HG03432 (cell line): Measurements from ENCODE around the gene TAS2R30.

ENCODE experiments used
- ATAC-seq: cut with Tn5 transposase; IDR thresholded peaks from one replicate; pipeline ENCODE4 v1.9.1; 2021; ENCODE audit warnings: mild to moderate bottlenecking, moderate library complexity; ENCODE audit not compliant: unreplicated experiment

Gene TAS2R30, protein sequence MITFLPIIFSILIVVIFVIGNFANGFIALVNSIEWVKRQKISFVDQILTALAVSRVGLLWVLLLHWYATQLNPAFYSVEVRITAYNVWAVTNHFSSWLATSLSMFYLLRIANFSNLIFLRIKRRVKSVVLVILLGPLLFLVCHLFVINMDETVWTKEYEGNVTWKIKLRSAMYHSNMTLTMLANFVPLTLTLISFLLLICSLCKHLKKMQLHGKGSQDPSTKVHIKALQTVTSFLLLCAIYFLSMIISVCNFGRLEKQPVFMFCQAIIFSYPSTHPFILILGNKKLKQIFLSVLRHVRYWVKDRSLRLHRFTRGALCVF

DNA sequence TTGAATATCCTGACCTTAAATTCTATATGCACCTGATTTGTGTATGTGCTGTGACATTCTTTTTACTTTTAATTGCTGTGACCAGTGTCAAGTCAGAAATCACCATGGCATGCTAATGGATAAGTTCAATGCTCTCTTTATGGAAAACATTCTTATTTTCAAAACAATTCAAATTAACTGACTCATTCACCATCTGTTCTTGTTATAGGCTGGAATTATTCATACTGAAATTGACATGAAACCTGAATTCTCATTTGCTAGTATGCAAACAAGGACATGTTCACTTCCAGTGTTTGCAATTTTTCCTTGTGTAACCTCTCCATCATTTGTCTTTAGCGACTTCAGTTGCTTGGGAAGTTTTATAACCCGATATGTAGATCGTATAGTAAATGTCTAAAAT is at the start of gene TAS2R30:
Gene TAS2R30 (minus strand): TSS at position 340 of the 400 bp plus-strand sequence. CDS start 400 bp downstream, outside the sequence.
- ATAC-seq: no peak

DNA sequence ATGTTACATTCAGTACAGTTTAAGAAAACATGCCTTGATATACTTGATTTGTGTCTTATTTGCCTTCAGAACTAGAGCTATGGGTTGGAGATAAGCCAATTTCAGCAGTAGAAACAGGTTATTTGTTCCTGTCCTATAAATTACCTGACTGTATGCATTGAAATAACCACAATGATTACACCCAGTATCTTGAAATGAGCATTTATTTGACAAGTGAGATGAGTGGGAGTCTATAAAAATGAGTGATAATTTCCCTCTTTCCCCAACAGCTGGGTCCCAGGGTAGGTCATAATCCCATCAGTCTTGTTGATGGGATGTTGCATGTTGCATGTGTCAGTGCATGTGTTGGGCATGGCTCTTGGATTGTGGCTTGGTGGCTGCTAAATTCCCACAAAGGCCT is 48.6 kb upstream of the TAS2R30 start:
- no peak for ATAC-seq

DNA sequence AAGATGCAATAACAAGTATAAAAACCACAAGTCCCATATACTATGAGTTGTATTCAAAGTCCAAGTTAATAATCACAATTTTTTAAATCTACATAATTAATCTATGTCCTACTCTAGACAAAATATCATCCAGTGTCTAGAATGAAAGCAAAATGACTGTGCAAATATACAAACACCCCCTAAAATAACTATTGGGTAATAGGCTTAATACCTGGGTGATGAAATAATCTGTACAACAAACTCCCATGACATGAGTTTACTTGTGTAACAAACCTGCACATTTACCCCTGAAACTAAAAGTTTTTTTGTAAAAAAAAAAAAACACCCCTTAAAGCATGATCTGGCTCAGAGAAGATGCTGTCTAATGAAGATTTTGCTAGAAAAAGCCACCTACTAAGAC is 48.1 kb upstream of the TAS2R30 start:
- no peak for ATAC-seq

DNA sequence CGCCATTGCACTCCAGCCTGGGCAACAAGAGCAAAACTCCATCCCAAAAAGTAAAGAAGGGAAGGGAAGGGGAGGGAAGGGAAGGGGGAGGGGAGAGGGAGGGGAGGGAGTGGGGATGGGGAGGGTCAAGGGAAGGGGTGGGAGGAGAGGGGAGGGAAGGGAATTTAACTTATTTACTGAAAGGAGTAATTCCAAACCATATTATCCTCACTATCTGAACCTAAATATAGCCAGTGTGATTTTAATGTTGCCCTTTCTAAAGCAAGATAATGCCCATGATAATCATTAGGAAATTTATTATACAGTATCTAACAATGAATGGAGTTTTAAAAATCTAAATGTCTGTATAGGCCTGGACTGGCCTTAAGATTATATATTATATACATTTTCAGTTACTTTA is 43.8 kb upstream of the TAS2R30 start:
- ATAC-seq: no peak

DNA sequence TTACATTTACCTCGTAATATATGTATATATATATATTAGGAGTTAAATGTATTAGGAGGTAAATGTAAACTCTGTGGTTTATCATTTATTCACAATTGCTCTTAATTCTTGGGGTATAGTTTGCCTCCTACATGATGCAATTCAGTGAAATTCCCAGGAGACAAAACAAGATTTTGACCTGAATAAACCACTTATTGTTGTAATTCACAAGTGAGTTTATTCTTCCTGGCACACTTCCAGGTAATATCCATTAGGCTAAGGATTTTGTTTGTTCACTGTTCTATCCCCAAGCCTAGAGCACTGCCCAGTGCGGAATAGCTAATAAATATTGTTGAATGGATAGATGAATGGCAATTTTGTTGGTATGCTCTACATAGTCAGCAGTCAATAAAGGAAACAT is 39.6 kb upstream of the TAS2R30 start:
- ATAC-seq: no peak

DNA sequence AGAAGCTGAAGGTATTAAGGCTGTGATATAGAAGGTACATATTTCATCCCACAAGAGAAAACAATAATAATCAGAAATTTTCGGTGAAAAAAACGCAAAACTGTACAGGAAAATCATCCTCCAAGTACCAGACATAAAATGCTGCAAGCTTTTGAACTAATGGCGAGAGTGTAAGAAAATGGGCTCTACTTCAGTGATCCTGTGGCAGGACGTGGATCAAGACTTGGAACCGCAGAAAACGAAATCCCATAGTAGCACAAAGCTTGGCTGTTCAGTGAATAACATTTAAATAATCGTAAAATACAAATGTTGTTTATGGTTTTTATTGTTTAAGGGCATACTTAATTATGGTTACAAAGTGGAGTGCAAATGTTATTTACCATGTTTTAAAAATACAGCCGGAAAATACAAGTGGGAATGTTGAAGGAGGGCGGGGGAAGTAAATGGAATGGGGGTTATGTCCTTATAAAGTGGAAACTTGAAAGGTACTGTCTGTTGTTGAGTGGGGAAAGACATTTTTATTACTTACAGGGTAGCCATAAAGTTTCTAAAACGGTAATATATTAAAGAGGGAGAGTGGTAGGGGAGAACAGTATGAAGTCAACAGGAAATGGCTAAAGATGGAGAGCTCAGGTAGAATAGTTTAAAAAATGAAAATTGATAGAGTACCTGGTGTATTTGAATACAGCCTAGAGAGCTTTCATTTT is 37.7 kb upstream of the TAS2R30 start:
- no peak for ATAC-seq

DNA sequence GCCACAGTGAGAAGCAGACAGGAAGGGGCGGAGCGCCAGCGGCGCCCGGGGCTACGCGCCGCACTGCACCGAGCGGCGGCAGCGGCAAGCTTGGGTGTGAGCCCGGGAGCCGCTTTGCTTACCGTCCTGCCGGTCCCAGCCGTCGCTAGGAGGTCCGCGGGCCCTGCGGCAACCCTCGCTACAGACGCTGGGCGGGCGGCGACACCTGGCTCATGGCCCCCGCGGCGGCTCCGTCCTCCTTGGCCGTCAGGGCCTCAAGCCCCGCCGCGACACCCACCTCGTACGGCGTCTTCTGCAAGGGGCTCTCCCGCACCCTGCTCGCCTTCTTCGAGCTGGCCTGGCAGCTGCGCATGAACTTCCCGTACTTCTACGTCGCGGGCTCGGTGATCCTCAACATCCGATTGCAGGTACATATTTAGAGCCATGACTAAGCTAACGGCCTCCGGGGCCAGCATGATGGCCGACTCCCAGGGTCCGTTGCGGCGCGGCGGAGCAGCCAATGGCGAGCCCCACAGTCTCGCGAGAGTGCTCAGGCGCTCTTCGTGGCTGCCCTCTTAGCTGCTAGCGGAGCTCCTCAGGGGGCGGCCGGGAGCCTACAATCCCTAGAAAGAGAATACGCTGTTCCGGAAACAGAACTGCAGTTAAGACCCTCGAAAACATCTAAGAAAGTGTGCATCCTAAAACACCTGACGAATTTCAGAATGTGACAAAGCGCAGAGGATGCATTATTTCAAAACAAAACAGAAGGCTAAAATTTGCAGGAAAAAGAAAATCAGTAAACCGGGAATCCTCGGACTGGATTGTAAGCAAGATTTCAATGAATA is 36.9 kb upstream of the TAS2R30 start, which contains the start of gene SMIM10L1:
Gene SMIM10L1 (plus strand): TSS at position 50 of the 824 bp plus-strand sequence. CDS start 163 bp downstream, at position 213.
- peak; percentile 97 for ATAC-seq

DNA sequence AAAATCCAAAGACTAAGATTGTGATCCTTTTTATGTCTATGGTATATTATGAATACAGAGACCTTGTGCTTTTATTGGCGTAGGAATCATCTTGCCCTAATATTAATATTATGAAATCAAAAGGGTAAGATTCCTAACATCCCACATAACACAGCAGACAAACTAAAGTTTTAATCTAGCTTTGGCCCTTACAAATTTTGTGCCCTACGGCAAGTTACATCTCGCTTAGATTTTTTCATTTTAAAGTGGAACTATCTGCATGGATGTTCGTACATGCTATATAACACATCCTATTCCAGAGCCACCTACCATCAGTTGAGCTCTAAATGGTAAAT is 36.3 kb upstream of the TAS2R30 start:
- no peak for ATAC-seq

DNA sequence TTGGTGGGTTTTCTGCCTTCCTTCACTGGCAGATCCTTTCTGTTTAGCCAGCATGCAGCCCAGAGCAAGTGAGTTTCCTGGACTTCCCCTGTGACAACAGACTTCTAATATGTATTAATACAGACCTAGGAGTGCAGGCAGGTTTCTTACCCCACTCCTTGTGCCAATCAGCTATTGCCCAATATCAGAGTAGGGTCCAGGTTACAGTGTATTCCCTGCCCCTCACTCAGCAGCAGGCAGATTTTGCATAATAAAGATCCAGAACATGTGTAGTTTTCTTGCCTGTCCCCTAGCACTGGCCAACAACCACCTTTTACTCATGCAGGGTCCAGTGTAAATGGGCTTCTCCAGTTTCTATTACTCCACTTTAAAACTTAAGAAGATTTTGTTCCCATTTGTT is 31.9 kb upstream of the TAS2R30 start:
- no peak for ATAC-seq

DNA sequence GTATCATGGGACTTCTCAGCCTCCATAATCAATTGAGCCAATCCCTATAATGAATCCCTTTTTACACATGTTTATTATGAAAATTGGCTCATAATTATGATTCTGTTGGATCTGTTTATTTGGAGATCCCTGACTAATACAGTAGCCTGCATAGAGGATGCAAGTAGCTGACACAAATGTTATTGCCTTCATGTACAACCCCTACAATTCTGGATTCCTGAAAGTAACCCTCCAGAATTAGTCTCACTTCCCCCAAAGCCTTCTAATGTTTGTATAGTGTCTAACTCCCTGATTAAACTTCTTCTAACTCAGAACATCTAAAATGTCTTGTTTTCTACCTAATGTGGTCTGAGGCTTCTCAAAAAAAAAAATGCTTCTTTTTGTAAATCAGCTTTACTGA is 29.9 kb upstream of the TAS2R30 start:
- ATAC-seq: no peak

DNA sequence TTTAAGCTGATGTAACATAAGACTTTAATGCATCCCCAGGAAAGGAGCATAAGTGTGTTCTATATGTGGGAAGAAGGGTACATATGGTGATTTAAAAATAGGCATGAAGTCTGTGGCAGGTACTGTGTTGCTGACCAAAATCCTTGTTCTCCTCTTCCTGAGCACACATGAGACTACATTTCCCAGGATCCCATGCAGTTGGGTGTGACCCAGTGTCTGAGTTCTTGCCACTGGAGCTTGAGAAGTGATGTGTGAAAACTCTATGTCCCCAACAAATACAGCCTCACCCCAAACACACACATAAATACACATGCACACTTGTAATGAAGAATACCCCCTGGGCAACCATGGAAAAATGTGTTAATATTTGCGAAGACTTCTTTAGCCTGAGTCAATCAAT is 28.1 kb upstream of the TAS2R30 start:
- ATAC-seq: no peak

DNA sequence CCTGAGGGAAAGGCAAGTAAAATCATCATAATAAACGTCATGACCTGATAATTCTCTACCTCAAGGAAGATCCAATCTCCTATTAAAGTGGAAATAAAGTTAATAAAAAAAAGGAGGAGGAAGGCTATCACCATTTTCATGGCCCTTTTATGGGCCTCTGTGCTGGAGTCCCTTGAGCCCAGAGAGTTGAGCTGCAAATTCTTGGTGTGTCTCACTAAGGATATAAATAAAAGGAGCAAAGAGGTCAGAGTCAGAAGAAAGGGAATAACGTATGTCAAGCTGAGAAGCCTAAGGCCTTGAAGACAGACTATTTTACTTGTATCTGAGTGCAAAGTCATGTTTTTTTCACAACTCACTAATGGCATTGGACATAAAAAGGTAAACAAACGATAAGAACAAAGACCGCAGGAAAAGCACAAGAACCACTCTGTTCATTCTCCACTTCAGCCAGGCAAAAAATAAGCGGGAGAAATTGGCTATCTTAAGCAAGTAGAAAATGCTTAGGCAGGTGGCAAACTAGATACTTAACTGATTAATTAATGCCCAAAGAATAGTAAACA is 24.5 kb upstream of the TAS2R30 start:
- ATAC-seq: no peak

DNA sequence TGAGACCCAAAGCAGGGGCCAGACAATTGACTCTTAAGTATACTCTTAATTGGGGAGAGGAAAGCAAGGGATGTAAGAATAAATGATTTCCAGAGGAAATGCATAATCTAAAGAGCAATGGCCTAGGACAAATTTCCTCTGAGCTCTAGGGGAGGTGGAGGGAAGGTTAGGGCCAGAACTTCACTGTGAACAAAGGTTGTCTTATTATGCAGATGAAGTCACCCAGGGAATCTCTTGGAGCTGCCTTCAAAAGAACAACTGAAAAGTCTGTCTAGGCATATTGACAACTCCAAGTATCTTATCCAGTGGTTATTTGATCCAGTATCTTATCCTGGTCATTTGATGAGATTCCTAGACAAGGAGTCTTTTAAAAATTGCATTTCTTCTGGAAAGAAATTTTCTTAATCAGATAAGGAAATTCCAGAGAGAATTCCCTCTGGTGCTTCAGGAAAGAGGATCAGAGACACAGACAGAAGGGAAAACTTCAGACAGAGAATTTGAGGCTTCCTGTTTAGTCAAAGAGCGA is 20.0 kb upstream of the TAS2R30 start:
- ATAC-seq: no peak

DNA sequence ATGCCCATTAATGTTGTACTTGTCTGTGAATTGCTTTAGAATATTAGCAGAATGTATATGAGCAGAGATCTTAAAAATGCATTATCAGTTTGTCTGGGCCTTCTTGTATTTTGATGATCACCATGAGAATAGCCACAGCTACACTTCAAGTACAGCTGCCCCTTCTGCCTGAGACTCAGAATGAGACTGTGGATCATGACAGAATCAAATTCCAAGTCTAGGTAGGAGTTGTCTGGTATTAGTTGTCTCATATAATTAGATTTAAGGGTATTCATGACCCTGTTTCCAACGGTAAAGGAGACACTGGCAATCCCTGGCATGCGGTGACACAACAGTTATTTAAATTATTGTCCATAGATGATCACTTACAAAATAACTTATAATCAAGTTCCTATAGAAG is 18.3 kb upstream of the TAS2R30 start:
- no peak for ATAC-seq

DNA sequence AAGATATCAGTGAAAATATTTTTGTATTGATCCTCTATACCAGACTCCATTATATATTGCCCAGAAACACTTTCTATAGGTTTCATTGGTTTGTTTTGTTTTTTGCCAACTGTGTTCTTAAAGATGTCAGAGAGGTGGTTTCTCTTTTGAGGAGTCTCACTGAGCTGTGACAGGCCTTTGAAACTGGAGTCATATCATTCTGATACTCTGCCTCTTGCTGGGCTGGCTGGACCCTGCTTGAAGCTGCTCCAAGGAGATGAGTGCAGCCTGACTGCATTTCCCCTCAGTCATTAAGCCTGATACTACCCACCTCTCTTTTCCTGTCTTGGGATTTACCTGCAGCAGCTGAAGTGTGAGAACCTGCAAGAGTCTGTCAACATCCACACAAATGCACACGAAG is 16.4 kb upstream of the TAS2R30 start:
- peak; percentile 45 for ATAC-seq

DNA sequence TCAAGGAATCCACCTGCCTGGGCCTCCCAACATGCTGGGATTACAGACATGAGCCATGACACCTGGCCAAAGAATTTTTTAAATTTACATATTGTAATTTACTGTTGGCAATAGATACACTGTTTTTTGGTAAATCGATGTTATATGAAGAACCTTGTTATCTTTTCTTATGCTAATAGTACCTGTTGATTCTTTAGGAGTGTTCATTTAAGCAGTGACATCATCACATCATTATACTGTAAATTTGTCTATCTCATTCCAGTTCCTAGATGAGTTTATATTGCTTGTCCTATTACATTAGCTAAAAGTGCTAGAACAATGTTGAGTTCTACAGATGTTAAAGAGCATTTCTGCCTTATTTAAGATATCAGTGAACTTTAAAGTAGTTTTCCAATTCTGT is 13.0 kb upstream of the TAS2R30 start:
- no peak for ATAC-seq

DNA sequence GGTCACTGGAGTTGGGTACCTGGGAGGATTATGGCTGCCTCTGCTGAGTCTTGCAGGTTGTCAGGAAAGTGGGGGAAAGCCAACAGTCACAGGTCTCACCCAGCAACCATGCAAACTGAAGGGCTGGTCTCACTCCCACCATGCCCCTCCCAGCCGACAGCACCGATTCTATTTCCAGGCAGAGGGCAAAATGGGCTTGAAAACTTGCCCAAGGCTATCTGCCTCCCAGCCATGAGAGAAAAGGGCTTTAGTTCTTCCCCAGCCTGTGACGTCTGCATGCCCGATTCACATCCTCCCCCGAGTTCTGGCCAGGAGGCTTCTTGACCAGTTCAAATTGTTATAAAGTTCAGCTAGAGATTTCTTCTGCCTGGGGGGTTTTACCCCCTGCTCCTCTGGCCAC is 9.9 kb upstream of the TAS2R30 start:
- no peak for ATAC-seq

DNA sequence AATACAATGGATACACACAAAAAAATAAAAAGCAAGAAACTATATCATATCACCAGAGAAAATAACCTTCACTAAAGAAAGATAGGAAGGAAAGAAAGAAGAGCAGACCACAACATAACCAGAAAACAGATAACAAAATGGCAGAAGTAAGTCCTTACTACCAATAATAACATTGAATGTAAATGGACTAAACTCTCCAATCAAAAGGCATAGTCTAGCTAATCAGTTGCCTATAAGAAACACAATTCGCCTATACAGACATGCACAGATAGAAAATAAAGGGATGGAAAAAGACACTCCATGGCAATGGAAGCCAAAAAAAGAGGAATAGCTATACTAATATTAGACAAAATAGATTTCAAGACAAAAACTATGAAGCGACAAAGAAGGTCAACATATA is 8.9 kb upstream of the TAS2R30 start:
- ATAC-seq: no peak

DNA sequence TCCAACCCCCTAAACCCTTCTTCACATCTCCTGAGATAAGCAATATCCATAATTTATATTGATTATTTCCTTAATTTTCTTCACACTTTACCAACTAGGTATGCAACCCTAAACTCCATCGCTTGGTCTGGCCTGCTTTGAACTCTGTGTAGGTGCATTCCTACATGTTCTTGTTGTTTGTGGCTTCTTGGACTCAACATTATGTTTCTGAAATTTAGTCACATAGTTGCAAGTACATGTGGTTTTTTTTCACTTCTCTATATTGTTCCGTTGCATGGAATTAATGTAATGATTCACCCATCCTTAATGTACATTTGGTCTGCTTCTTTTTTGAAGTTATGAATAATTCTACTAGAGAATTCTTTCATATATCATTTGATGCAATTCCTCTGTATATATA is 1.6 kb upstream of the TAS2R30 start:
- ATAC-seq: no peak

DNA sequence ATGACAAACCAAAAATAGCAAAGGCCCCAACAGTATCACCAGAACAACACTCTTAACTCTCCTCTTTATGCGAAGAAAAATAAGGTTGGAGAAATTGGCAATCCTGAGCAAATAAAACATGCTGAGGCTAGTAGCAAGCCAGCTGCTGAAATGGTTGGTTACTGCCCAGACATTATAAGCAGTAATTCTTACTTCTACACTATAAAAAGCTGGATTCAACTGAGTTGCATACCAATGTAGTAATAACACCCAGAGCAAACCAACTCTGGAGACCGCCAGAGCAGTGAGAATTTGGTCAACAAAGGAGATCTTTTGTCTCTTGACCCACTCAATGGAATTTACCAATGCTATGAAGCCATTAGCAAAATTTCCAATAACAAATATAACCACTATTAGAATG is 628 bp downstream of the TAS2R30 start:
- no peak for ATAC-seq

DNA sequence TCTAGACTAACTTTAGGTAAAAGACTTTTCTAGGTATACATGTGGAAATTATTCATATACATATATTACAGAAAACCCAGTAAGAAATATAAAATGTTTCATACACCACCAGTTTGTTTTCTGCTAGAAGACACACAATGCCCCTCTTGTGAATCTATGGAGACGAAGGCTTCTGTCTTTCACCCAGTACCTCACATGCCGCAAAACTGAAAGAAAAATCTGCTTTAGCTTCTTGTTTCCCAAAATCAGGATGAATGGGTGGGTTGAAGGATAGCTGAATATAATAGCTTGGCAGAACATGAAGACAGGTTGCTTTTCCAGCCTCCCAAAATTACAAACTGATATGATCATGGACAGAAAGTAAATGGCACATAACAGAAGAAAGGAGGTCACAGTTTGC is 1.3 kb downstream of the TAS2R30 start:
- ATAC-seq: no peak
